HG02759 (cell line): ENCODE measurements around the gene EEF1AKMT3.

Experiments
- ATAC-seq: cut with Tn5 transposase; IDR thresholded peaks from one replicate; pipeline ENCODE4 v1.9.1; 2021; ENCODE audit warnings: mild to moderate bottlenecking, moderate library complexity; ENCODE audit not compliant: unreplicated experiment

The EEF1AKMT3 gene

GRCh38 chr12:57772429-57773322 lies at the start of gene EEF1AKMT3:
Gene EEF1AKMT3 (plus strand): TSS chr12:57772614. CDS start chr12:57772725, 111 bp downstream.
- ATAC-seq, result no peak

GRCh38 chr12:57722716-57723629 lies 49.4 kb upstream of the EEF1AKMT3 start:
- ATAC-seq, result no peak

- no peak for ATAC-seq
Measured at GRCh38 chr12:57723630-57723962, 48.8 kb upstream of the EEF1AKMT3 start.

GRCh38 chr12:57724003-57724935 lies 48.1 kb upstream of the EEF1AKMT3 start:
- ATAC-seq, result no peak

GRCh38 chr12:57724936-57725740 lies 47.3 kb upstream of the EEF1AKMT3 start:
- ATAC-seq, result no peak

- ATAC-seq, result no peak
Measured at GRCh38 chr12:57725851-57726150, 46.6 kb upstream of the EEF1AKMT3 start.

GRCh38 chr12:57726151-57726883 lies 46.1 kb upstream of the EEF1AKMT3 start:
- no peak for ATAC-seq

GRCh38 chr12:57726884-57727757 lies 45.3 kb upstream of the EEF1AKMT3 start:
- ATAC-seq, result no peak

GRCh38 chr12:57727758-57728395 lies 44.5 kb upstream of the EEF1AKMT3 start:
- no peak for ATAC-seq

- no peak for ATAC-seq
Measured at GRCh38 chr12:57729321-57729844, 43.0 kb upstream of the EEF1AKMT3 start.

GRCh38 chr12:57730336-57731067 lies 41.9 kb upstream of the EEF1AKMT3 start:
- ATAC-seq, result no peak

GRCh38 chr12:57731411-57732080 lies 40.9 kb upstream of the EEF1AKMT3 start:
- no peak for ATAC-seq

- no peak for ATAC-seq
Measured at GRCh38 chr12:57732270-57732669, 40.1 kb upstream of the EEF1AKMT3 start.

- no peak for ATAC-seq
Measured at GRCh38 chr12:57732726-57733593, 39.5 kb upstream of the EEF1AKMT3 start.

- ATAC-seq, result no peak
Measured at GRCh38 chr12:57733928-57734327, 38.5 kb upstream of the EEF1AKMT3 start.
